ENCODE data around the gene GRPEL1.

- TF ChIP-seq CTCF (IDR thresholded peaks at IDR 0.05) = no peak
- no peak for TF ChIP-seq POLR2A (IDR thresholded peaks at IDR 0.05)
These were observed 21.6 kb downstream of the GRPEL1 start for GRCh38 chr4:7045961-7046921.

Measured in testis (tissue), 2 donors.